NCI-H2107 treated with DMSO at 0.1 percent for 48 hours (cell line): ENCODE measurements around the gene SEC14L2.
A peak's percentile ranks its signal among the peaks of the same experiment; 100 is the strongest.

Experiments
- DNase-seq: peaks from one replicate; lab custom pipeline; 2025; ENCODE audit not compliant: unreplicated experiment; lab: John Stamatoyannopoulos, UW

The SEC14L2 gene

DNA sequence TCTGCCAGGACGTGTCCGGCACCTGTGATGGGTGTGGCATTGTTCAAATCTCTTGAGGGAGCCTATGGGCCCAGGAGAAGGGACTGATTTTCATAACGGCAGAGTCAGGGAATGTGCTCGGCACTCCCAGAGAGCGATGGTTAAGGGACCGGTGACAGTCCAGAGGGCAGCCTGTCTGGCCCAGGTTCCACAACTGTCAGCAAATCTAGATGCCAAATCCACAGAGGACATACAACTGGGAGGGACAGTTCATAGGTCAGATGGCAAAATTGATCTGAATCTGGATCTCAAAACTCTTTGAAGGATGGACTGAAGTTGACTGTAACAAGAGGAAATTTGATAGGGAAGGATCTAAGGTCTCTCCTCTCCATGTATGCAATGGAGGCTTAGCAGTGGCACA lies 7.5 kb downstream of the SEC14L2 start:
- no peak for DNase-seq

DNA sequence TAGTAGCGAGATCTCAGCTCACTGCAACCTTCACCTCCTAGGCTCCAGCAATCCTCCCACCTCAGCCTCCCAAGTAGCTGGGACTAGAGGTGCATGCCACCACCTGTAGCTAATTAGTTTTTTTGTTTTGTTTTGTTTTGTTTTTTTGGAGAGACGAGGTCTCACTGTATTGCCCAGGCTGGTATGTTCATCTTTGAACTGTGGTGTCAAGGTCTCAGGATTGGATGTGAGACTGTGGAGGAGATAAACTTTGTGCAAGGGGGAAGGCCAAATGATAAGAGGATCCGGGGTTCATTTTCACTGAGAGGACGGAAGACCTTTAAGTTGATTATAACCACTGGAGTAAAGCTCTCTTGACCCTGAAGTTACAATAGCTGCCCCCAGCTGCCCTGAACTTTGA lies 8.9 kb downstream of the SEC14L2 start:
- no peak for DNase-seq

DNA sequence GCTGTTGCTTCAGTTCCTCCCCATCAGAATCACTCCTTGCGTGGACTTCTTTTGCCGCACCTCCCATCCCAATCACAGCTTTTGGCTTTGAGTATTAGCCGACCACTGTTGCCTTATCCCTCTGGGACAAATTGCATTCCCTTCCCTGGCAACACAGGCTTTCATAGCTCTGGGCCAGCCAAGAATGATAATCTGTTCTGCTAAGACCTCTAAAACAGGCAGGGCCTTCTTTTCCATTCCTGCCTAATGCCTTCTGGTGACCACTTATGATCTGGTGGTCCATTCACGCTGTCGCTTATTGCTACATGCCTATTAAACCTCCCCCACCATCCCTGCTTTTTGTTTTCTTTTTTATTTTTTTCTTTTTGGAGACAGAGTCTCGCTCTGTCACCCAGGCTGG lies 9.6 kb downstream of the SEC14L2 start:
- DNase-seq = no peak

DNA sequence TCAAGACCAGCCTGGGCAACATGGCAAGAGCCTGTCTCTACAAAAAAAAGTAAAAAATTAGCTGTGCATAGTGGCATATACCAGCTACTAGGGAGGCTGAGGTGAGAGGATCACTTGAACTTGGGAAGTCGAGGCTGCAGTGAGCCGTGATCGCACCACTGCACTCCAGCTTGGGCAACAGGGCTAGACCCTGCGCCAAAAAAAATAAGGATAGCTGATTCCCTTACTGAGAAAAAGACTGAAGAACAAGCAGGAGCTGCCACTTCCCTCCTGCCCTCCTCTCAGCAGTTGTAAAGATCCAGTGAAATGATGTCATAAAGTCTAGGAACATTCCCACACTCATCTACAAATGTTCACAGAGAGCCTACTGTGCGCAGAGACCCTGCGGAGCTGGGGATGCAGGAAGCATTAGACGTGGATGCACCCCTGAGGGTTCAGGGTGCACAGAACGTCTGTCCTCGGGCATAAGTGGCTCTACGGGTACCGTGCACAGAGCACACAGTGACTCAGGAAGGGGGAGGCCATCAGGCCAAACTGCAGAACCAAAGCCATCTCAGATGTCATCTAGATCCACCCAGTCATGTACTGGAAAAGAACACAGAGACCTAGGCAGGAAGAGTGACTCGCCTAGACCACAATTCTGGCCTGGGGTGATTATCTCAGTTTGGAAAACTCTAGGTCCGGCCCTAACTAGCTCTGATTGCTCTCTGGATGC lies 11.7 kb downstream of the SEC14L2 start:
- no peak for DNase-seq

DNA sequence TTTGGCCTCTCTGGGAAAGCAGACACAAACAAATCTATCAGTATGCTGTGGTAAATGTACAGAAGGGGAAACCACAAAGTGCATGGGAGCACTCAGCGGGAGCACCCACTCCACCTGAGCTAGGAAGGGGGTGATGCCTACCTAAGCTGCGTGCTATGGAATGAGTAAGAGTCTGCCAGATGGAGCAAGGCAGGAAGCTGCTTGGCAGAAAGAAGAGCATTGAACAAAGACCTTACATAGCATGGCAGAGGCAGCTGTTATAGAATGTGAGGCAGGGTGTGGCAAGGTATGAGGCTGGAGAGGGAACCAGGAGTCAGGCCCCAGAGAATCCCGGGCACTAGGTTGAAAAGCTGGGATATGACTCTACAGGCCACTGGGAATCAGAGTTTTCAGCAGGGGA lies 15.0 kb downstream of the SEC14L2 start:
- no peak for DNase-seq

DNA sequence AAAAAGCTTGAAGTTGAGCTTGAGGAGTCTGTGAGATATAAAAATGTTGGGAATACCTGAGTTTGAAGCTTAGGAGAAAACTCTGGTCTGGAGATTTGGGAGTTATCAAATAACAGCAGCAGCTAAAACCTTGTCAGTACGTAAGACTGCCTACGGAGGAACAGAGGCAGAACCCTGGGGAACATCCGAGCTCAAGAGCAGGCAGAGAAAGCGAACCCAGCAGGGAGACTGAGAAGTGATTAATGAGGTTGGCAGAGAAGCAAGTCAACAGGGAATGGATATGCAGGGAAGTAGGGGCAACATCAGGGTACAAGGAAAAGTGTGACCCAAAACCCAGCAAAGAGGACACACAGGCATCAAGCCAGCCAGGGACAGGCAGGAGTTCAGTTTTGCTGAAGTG lies 16.2 kb downstream of the SEC14L2 start:
- DNase-seq = no peak

DNA sequence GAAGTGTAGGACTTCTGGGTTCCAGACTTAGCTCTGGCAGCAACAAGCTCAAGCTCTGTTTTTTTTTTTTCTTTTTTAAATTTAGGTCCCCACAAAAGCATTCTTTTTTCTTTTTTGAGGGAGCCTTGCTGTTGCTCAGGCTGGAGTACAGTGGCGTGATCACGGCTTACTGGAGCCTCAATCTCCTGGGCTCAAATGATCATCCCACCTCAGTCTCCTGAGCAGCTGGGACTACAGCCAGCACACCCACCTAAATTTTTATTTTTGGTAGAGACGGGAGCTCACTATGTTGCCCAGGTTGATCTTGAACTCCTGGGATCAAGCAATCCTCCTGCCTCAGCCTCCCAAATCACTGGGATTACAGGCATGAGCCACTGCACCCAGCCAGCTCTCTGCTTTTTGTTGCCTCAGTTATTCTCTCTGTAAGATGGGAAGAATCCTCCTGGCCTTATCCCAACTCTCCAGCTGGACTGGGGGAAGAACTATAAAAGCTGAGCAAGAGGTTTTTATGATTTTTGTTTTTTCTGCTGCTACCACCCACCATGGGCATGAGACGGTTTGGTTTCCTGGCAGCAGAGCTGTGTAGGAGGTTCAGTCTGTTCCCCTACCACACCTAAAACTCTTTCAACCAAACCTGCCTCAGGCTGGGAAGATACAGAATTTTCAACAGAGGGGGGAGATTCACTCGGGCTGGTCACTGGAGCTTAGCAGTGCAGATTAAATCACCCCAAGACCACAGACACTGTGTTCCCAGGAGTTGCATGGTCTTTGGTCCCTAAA lies 17.1 kb downstream of the SEC14L2 start:
- DNase-seq = no peak

DNA sequence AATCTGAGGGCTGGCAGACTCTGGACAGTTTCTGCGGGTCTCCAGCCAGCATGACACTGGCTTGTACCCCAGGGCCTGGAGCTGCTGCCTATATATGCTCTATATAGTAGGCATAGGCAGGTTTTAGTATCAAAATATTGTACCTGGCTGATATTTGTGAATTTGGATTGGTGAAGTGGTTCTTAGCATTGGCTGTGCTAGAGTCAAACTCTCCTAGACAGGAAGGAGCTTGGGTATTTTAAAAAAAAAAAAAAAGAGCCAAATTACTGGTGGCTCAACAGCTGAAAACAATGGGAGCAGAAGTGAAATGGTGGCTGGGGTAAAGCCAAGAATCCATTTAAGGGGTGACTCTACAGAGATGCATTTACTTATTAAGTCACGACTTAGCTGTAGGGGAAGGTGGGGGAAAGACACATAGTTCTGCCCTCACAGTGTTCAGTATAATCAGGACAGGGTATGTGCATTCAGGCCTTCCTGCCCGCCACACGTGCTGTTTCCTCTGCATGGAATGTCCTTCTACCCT lies 17.8 kb downstream of the SEC14L2 start:
- no peak for DNase-seq

DNA sequence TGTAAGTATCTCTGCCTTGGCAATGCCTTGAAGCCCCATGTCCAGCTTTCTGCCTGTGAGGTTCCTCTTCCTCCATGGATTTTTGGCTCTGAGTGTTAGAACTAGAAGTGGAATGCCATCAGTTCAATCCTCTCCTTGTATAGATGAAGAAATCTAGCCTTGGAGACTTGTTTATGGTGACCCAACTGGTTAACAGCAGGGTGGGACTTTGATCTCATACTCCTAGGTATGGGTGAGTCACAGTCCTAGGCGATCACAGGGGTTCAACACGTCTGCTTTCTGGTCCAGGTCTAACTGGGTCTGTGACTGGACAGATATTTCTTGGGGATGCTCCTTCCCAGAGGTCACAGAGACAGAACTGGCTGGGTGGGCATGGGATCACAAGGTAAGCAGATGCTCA lies 19.6 kb downstream of the SEC14L2 start:
- no peak for DNase-seq

DNA sequence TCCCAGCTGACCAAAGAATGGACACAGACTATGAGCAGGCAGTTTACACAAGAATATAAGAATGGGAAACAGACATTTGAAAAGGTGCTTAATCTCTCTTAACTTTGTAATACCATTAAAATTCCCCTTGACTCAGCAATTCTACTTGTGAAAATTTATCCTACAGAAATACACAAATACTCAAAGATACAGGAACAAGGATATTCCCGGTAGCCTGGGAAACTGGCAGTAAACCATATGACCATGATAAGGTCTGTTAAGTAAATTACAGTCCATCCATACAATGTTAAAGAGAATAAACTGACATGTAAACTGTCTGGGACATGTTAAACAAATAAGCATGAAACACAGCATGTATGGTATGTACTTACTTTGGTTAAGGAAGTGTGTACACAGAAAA lies 20.0 kb downstream of the SEC14L2 start:
- no peak for DNase-seq

DNA sequence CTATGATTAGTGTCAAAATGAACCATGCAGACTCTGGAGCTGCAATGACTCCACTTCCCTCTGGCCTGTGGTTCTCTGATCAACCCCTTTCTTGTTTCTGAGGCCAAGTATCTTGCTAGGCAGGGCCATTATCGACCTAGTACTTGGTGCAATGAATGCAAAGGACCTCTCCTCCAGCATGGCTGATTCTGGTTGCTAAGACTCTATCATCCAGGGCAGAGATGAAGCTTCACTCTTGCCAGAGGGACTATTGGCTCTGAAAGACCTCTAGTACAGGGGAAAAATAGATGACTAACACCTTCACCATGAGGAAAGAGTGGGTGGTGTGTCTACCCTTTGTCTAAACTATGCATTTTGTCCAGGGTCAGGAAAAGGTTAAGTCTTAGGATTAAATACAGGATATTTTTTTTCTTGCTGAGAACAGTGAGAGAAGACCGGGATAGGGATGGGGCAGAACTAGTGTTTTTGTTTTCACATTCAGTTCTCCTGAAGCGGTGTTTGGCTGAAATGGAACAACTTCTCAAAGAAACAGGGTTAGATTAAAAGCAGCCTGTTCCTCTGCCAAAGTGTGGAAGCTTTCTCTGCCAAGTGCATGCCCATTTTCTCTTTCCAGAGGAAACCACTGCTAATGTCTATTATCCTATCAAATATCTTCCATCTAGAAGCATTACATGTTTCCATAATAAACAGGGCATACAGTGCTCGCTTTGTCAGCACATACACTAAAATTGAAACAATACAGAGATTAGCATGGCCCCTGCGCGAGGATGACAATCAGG lies 23.7 kb downstream of the SEC14L2 start:
- DNase-seq = no peak

DNA sequence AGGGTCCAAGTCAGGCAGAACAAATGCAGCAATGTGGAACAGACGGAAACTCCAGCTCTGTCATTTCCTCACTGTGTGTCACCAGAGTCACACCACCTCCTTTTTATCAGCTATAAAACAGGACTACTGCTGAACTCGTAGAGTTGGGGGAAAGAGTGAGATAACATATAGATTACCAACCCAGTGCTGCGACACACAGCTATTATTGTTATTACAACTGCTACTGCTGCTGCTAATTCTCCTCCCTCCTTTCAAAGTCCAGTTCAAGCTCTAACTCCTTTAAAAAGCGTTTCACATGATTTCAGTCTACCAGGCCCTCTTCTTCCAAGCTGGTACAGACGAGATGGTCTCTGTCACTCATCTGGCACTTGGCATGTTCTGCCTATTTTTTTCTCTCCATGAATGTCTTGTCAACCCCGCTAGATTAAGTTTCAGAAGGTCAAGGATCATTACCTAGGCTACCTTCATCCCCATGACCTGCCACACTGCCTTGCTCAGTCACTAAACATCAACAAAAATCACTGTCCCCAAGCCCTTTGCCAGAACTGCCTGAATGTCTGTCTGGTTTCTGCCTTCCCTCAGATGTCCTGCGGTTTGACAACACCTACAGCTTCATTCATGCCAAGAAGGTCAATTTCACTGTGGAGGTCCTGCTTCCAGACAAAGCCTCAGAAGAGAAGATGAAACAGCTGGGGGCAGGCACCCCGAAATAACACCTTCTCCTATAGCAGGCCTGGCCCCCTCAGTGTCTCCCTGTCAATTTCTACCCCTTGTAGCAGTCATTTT lies 25.1 kb downstream of the SEC14L2 start:
- no peak for DNase-seq

DNA sequence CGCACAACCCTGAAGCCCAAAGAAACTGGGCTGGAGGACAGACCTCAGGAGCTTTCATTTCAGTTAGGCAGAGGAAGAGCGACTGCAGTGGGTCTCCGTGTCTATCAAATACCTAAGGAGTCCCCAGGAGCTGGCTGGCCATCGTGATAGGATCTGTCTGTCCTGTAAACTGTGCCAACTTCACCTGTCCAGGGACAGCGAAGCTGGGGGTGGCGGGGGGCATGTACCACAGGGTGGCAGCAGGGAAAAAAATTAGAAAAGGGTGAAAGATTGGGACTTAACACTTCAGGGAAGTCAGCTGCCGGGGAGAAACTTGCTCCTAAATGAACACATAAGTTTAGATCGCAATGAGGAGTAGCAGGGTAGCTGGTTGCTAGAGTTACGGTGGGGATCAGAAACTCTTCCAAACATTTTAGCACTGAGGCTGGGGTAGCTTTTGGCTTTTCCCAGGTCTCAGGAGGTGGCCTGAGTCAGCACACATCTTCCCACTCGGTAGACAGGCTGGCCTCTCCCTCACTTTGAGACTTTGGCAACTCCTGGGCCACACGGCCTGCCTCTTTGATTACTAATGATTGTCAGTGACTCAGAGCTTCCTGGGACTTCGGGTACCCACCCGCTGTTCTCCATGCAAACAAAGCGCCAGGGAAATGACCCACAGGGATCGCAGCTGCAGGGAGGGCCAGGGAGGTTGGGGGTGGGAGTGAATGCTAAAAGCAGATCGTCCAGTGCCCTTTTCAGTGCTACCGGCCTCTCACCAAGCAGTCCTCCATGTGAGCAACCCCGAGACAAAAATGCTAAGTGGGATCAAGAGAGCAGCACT lies 25.9 kb downstream of the SEC14L2 start:
- no peak for DNase-seq

DNA sequence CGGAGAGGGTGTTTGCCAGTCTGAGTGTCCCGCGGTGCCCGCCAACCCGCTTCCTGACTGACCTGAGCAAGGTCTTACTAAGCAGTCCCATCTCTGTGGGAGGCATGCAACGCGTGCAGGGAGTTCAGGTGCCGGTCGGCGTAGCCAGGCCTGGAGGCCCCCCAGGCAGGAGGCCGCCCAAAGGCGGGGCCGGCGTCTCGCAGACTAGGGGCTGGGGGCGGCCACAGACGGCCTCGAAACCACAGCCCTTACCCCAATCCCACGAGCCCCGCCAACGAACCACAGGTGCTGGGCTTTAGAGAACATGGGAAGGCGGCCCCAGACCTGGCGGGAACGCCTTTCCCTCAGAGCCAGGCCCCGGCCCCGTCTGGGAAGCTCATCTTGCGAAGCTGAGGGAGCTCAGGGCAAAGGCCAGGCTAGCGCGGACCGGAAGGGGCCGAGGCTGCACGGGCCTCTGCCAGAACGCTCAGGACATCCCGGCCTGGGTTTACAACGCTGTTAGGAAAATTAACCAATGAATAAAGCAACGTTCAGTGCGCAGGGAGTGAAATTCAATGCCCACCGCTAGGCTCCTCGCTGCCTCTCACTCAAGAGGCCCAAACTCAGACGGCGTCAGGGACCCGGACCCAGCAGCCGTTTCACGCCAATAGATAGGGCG lies 26.6 kb downstream of the SEC14L2 start:
- no peak for DNase-seq

DNA sequence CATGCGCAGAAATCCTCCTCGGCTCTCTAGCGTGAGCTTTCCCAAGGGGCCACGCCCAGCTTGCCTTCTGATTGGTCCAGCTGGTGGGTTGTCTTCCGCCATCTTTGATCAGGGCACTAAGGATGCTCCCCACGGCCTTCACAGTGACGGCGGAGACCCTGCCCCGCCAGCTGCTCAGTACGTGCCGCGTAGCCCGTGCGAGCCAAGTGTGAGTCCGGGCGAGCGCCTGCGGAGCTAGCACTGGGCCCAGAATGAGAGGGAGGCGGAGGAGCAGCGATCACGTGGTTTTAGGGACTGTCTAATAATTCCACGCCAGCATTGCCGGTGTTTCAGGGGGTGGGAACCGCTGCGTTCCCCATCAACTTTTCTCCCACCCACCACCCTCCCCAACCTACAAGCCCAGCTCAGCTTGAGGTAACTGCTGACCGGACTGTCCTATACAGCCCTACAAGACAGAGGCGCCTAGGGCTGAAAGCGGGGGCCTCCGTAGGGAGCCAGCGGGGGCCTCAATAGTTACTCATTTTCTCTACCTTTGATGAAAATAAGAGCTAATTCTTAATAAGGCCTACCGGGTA lies 27.2 kb downstream of the SEC14L2 start:
- DNase-seq = peak; percentile 95

DNA sequence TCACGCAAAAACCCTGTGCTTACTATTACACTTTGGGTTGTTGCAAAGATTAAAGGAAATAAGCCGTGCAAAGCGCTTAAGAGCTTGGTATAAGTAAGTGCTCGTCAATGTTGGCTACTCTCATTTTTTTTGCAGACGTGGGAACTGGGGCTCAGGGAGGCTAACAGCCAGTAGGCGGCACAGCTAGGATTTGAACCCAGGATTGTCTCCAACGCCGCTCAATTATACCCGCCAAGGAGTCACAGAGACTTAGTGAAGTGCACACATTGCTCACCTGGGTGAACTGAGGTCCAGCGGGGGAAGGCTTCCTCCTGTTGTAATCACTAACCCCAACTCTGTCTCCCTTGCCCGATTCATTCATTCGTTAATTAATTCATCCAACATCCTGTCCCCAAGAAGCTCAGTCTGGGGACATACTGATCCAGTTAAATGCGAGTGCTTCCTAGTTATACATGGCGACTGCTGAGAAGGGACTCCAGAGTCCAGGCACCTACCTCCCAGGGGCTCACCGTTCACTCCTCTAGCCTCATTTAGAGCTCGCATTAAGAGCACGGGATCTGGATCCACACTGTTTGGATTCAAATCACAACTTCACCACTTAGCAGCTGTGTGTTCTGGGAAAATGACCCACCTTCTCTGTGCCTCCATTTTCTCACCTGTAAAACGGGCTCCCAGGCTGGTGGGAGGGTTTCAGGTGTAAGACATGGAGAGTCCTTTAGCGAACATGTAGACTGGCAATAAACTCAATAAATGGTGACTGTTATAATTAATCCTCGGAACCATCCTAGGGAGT lies 27.9 kb downstream of the SEC14L2 start:
- no peak for DNase-seq

DNA sequence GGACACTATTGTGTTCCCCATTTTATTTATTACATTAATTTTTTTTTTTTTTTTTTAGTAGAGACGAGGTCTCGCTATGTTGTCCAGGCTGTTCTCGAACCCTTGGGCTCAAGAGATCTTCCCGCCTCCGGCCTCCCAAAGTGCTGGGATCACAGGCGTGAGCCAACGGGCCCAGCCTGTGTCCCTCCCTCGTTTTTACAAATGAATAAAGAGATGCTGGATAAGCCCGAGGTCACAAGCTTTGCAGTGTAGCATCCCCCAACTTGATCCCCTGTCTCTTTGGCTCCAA lies 28.5 kb downstream of the SEC14L2 start:
- no peak for DNase-seq

DNA sequence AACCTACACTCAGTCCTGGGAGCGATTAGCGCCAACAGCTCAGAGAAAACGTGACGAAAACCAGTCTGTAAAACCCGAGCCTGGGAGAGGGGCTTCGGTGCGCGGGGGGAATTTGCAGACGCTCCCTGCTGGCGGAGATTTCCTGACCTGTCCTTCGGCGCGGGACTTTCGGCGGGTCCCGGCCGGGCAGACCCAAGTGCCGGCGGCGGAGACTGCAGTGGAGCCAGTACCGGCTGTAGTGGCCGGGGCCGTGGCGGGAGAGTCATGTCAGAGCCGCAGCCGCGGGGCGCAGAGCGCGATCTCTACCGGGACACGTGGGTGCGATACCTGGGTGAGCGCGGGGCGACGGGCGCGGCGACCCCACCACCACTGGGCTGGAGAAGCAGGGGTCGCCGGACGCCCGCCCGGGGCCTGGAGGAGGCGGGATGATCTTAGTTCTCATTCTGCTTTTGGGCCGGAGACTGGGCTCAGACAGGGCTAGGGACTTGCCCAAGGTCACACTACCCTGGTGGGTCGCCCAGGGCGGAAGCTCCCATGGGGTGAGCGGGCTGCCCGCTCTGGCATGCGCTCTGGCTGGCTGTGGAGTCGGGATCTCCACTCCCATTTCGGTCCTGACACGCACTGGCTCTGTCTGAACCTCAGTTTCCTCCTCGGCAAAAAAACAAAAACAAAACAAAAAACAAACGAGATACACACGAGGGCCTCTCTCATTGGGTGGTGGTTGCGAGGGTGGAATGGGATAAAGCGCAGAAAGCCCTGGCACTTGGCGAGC lies 29.0 kb downstream of the SEC14L2 start, which contains the start of gene MTFP1:
MTFP1 (plus strand) TSS at position 153 of the 772 bp plus-strand sequence; CDS start at position 265, 112 bp downstream.
- no peak for DNase-seq
